Astrocyte (in vitro differentiated cells and primary cell): ENCODE measurements around the gene SCGB3A1.

Experiments
- CTCF ChIP-seq: IDR thresholded peaks from 2 replicates; pipeline ENCODE4 v1.5.1; 2011; ENCODE audit warnings: low read depth, mild to moderate bottlenecking, inconsistent platforms, low read length, moderate library complexity; ENCODE audit not compliant: insufficient read depth
- EZH2 ChIP-seq: IDR thresholded peaks from 2 replicates; pipeline ENCODE4 v1.6.1; 2012; ENCODE audit warnings: mild to moderate bottlenecking, low read length, inconsistent platforms; ENCODE audit not compliant: insufficient read depth

DNA sequence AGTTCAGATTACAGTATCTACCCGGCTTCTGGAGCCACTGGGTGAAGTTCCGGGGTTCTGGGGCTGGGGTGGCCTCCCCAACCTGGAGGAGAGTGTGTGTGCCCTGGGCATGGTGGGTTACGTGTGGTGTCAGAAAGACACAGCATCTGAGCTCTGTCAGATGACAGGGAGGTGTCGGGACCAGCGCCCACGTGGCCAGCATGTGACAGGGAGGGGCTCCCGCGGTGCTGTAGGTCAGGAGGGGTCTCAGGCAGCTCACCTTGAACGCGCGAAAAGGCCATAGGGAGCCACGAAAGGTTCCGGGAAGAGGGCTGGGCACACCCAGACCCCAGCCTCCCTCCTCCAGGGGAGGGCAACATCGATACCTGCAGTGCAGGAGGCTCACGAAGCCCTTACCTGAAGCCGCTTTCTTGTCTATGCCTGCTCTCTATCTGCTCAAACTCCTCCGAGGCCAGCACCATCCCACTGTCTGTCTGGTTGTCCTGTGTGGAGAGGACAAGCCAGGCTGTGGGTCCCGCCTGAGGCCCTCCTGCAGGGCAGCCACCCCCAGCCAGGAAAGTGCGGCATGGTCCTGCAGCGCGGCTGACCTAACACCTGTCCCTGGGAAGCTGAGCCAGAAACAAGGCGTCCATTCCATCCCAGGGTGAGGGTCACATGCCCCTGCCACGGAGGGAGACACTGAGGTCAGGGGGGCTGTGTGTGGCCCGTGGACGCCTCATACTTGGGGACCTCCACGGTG, 17.4 kb upstream of the SCGB3A1 start:
- no peak for TF ChIP-seq CTCF
- TF ChIP-seq EZH2 = no peak
